ENCODE data around the gene LRRC25. TPM values are rescaled to one million over a fixed set of nuclear protein-coding genes. Genes with fewer than 3 reads are reported as not detected.
A peak's percentile ranks its signal among the peaks of the same experiment; 100 is the strongest.

The LRRC25 gene
- total and polyA plus RNA-seq, 7 donors: 2.2 to 13.3 (median 8.4) TPM

GRCh38 chr19:18379803-18380747, 17.3 kb downstream of the LRRC25 start:
- Histone ChIP-seq H3K27me3 (peaks cover 0 to 21% (median 6%) of the 10 kb centered on the region in 3 donors), H3K9me3 (no peaks in the 10 kb centered on the region), H3K4me3 (no peak overlapping the region), H3K36me3 (no peaks in the 10 kb centered on the region), H3K4me1 (peaks cover 0 to 17% (median 8%) of the 10 kb centered on the region in 4 donors), H3K27ac (peak overlapping the region; percentile 50 to 77 (median 64))
- DNase-seq: peak; percentile 98
- intact Hi-C loops (cut with DNase I): no loop called here
- TF ChIP-seq EP300 (IDR thresholded peaks at IDR 0.05) (peak in 1 of 4 donors; percentile 49), POLR2AphosphoS5 (IDR thresholded peaks at IDR 0.05) (peak in 3 of 4 donors; percentile 33 to 60 (median 33)), POLR2A (IDR thresholded peaks at IDR 0.05) (no peak), CTCF (IDR thresholded peaks at IDR 0.05) (no peak)
- 10 to 44% methylated on average over 22 of the region's 22 CpGs for WGBS, 2 donors

GRCh38 chr19:18377026-18377425, 20.4 kb downstream of the LRRC25 start:
- H3K4me3 ChIP-seq: no peak overlapping the region
- WGBS, 2 donors: 18 to 61% methylated on average over 6 of the region's 6 CpGs
- no peaks in the 10 kb centered on the region for H3K27me3 ChIP-seq
- TF ChIP-seq POLR2A (IDR thresholded peaks at IDR 0.05): no peak
- no peak for TF ChIP-seq EP300 (IDR thresholded peaks at IDR 0.05)
- TF ChIP-seq POLR2AphosphoS5 (IDR thresholded peaks at IDR 0.05): no peak
- TF ChIP-seq CTCF (IDR thresholded peaks at IDR 0.05): no peak
- peak overlapping the region in 1 of 4 donors; percentile 77 for H3K27ac ChIP-seq
- H3K4me1 ChIP-seq: peaks cover 0 to 34% (median 24%) of the 10 kb centered on the region in 4 donors
- intact Hi-C loops (cut with DNase I): no loop called here
- no peaks in the 10 kb centered on the region for H3K9me3 ChIP-seq
- H3K36me3 ChIP-seq: no peaks in the 10 kb centered on the region
- DNase-seq: no peak

- peak; percentile 97 for DNase-seq
- WGBS, 2 donors: 19 to 23% methylated on average over 17 of the region's 17 CpGs
- Histone ChIP-seq H3K4me1 (peaks cover 0 to 18% (median 15%) of the 10 kb centered on the region in 4 donors), H3K36me3 (no peaks in the 10 kb centered on the region), H3K27me3 (no peaks in the 10 kb centered on the region), H3K27ac (peak overlapping the region; percentile 60 to 71 (median 68)), H3K9me3 (no peaks in the 10 kb centered on the region), H3K4me3 (peak overlapping the region in 1 of 4 donors; percentile 4)
- peak in 2 of 4 donors; percentile 46 to 84 for TF ChIP-seq EP300 (IDR thresholded peaks at IDR 0.05)
- TF ChIP-seq POLR2AphosphoS5 (IDR thresholded peaks at IDR 0.05): peak; percentile 18 to 88 (median 52)
- TF ChIP-seq CTCF (IDR thresholded peaks at IDR 0.05): no peak
- intact Hi-C loops (cut with DNase I): no loop called here
Observed at GRCh38 chr19:18373892-18374629, 23.4 kb downstream of the LRRC25 start.

GRCh38 chr19:18373407-18373891, 24.0 kb downstream of the LRRC25 start:
- Histone ChIP-seq H3K36me3 (no peaks in the 10 kb centered on the region), H3K9me3 (no peaks in the 10 kb centered on the region), H3K27ac (peak overlapping the region; percentile 60 to 71 (median 68)), H3K4me1 (peaks cover 0 to 18% (median 15%) of the 10 kb centered on the region in 4 donors), H3K4me3 (no peak overlapping the region), H3K27me3 (no peaks in the 10 kb centered on the region)
- WGBS, 2 donors: 55% methylated on average over 4 of the region's 4 CpGs
- intact Hi-C loops (cut with DNase I): no loop called here
- no peak for DNase-seq
- TF ChIP-seq POLR2AphosphoS5 (IDR thresholded peaks at IDR 0.05) (no peak), EP300 (IDR thresholded peaks at IDR 0.05) (no peak), CTCF (IDR thresholded peaks at IDR 0.05) (no peak), POLR2A (IDR thresholded peaks at IDR 0.05) (no peak)
